GM10266 (cell line): Measurements from ENCODE around the gene TMEM245.
"Not testable (repeated sequence)": the region's sequence is repeated elsewhere in the genome, so short reads cannot be mapped to it uniquely, and the experiment has no call there.

Experiments
- DNase-seq: peaks from one replicate; pipeline ENCODE4 v3.0.0; 2012; ENCODE audit errors: extremely low spot score
- TF ChIP-seq, protein P1 (sequence below): IDR thresholded peaks from 2 replicates; pipeline ENCODE4 v1.5.1; 2012; ENCODE audit warnings: mild to moderate bottlenecking, low read depth; ENCODE audit not compliant: control insufficient read depth, insufficient read depth; ENCODE audit errors: missing control alignments

Gene TMEM245

DNA sequence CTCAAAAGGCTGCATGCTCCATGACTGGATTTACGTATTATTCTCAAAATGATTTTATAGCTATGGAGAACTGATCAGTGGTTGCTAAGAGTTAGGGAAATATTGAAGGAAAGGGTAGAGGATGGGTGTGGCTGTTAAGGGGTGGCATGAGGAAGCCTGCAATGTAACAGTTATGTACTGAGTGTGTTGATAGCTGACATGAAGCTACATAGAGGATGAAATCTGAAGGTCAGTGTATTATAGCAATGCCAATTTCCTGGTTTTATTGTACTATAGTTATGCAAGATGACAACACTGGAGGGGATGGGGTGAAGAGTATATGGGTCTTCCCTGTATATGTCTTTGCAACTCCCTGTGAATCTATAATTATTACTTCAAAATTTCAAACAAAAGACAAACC lies 51.0 kb downstream of the TMEM245 start:
- DNase-seq = no peak

DNA sequence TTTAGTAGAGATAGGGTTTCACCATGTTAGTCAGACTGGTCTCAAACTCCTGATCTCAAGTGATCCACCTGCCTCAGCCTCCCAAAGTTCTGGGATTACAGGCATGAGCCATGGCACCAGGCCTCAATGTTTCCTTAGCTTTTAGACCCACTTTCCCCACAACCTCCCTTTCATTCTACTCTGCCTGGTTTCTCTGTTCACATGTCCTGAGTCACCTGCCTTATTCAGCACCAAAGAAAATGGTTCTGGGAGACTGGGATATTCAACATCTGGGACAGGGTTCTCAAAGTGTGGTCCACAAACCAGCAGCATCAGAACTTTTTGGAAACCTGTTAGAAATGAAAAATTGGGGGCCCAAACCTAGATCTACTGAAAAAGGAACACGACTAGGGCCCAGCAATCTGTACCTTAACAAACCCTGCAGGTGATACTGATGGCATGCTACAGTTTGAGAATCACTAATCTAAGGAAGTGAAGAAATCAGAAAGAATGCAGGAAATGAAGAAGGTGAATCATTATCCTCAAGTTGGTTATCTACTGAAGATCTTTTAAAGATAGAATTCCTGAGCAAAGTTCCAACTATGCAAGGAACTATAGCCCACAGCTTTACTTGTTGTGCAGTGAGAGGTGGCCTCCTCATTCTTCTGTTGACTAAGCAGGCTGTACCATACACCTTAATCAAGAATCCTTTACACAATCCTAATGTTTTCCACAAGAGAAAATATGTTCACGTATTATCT lies 54.6 kb downstream of the TMEM245 start:
- no peak for DNase-seq

More for the DNA sequence above, 51.0 kb downstream of the TMEM245 start:
- TF ChIP-seq, protein P1, sequence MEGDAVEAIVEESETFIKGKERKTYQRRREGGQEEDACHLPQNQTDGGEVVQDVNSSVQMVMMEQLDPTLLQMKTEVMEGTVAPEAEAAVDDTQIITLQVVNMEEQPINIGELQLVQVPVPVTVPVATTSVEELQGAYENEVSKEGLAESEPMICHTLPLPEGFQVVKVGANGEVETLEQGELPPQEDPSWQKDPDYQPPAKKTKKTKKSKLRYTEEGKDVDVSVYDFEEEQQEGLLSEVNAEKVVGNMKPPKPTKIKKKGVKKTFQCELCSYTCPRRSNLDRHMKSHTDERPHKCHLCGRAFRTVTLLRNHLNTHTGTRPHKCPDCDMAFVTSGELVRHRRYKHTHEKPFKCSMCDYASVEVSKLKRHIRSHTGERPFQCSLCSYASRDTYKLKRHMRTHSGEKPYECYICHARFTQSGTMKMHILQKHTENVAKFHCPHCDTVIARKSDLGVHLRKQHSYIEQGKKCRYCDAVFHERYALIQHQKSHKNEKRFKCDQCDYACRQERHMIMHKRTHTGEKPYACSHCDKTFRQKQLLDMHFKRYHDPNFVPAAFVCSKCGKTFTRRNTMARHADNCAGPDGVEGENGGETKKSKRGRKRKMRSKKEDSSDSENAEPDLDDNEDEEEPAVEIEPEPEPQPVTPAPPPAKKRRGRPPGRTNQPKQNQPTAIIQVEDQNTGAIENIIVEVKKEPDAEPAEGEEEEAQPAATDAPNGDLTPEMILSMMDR = no peak

DNA sequence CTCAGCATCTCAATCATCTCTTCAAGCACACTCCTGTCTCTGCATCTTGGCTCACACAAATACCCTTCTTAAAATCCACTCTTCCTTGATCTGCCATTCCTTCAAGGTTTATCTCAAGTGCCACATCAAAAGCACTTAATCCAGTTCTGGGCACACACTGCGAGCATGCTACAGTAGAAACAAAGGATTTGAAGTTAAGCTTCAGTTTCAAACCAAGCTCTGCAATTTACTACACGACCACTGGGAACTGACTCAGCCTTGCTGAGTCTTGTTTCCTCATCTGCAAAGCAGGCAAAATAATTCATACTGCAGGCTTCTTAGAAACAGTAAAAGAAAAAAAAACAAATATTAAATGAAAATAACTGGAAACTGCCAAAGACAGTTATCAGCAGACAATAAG lies 56.0 kb downstream of the TMEM245 start:
- no peak for DNase-seq
- TF ChIP-seq, protein P1 = no peak

More for the DNA sequence above, 54.6 kb downstream of the TMEM245 start:
- TF ChIP-seq, protein P1 = no peak

DNA sequence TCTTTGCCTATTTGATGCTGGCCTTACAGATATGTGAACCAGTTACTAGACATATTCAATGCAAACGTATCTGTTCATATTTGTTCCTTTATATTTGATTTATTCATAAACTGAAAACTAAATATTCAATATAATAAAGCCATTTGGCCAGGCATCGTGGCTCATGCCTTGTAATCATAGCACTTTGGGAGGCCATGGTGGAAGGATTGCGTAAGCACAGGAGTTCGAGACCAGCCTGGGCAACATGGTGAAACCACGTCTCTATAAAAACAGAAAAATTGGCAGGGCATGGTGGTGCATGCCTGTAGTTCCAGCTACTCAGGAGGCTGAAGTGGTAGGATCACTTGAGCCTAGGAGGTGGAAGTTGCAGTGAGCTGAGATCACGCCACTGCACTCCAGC lies 57.2 kb downstream of the TMEM245 start:
- TF ChIP-seq, protein P1 = no peak
- DNase-seq = no peak

DNA sequence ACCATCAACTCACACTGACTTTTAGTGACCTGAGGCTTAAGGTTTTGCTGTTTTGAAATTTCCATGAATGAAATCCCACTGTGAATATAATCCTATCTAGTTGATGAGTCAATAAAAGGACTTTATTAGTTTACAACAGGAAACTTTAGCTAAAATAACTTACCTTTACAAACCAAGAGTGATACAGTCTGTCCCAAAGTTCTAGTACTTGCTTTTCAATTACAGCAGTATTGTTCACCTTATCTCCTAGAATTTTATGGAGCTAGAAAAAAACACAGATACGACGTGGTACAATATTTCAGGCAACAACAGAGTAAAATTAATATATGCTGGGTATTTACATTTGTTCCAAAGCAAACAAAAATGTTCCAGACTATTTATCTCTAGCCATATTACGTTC lies 59.6 kb downstream of the TMEM245 start:
- TF ChIP-seq, protein P1 = no peak
- no peak for DNase-seq

DNA sequence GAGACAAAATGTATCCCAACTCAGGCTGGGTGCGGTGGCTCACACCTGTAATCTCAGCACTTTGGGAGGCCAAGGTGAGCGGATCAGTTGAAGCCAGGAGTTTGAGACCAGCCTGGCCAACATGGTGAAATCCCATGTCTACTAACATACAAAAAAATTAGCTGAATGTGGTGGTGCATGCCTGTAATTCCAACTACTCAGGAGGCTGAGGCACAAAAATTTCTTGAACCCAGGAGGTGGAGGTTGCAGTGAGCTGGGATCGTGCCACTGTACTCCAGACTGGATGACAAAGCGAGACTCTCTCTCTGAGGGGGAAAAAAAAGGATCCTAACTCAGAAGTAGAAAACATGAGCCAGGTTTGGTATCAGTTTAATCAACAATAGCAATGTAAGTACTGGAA lies 66.6 kb downstream of the TMEM245 start:
- DNase-seq = not testable (repeated sequence)

DNA sequence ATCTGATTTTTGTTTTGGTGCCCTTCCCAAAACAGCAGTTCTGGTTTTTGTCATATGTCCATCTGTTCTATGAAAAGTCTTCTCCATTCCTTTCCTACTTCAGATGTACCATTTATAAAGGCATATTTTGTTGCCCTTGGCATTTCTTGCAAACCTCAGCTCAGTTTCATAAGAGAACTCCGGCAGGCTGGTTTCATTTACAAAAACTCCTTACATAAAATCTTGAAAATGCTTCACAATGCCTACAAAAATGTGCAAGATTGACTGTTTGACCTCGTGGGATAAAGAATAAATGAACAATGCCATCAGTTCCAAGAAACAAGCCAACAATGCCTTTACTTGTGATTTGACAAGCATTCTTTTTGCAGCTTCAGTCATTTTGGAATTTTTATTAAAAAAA lies 67.3 kb downstream of the TMEM245 start:
- TF ChIP-seq, protein P1 = no peak
- no peak for DNase-seq

DNA sequence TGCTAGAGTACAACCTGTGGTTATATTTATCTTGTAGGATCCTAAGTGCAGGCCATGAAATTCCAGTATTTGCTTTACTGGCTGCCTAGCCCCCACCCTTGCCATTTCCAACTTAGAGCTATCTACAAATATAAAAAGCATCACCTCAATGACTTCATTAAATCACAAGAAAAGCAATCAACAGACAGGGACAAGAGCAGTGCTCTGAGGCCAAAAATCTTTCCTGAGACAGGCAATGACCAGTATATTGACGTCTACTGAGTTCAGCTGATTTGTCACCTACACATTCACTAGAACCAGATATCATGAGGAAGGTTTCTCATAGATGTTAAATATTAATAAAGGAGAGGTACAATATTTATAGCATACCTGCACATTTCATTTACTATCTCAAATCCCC lies 68.0 kb downstream of the TMEM245 start:
- TF ChIP-seq, protein P1 = no peak

More for the DNA sequence above, 68.0 kb downstream of the TMEM245 start:
- no peak for DNase-seq
